Stimulated activated CD4-positive, alpha-beta T cell treated with anti-CD3 and anti-CD28 coated beads, Interleukin-12 subunit alpha, Interleukin-12 subunit beta, amount 100 ng/mL, for 24 hours (primary cell): ENCODE results near the gene SCUBE1.

Experiments used
- DNase-seq, 2 experiments: peaks; one replicate each; pipeline ENCODE4 v3.0.0-alpha.2; 2020; ENCODE audit warnings: low read depth in 2 of 2

The SCUBE1 gene

DNA sequence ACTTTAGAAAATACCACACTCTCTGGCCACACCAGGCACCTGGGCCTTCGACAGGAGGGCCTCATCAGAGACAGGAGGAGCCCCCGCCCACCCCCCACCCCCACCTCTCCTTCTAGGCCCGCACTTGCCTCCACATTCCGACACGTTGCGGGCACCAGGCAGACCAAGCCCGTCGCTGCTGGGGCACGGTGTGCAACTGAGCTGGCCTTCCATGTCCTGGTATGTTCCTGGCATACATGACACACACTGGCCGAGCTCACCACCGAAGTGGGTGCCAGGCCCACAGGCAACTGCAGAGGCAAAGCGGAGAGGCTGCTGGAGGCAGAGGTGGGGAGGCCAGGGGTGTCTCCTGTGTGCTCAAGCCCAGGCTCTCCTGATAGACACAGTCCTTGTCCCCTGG lies 129.2 kb downstream of the SCUBE1 start:
- no peak for DNase-seq

DNA sequence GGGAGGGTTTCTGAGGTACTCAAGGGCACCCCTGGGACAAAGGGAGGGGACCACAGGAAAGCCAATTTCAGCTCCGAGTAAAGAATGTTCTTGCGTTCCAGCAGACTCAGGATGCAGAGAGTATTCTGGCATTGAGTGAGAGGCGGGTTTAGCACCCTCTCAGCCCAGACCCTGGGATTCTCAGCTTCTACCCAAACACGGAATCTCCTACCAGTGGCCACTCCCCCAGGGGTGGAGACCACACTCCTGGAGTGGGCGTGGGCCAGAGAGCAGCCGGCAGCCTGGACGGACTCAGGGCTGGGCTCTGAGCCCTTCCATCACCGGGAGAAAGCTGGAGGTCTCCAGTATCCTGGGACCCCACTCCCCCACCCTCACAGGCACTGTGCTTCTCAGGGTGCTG lies 130.1 kb downstream of the SCUBE1 start:
- no peak for DNase-seq

DNA sequence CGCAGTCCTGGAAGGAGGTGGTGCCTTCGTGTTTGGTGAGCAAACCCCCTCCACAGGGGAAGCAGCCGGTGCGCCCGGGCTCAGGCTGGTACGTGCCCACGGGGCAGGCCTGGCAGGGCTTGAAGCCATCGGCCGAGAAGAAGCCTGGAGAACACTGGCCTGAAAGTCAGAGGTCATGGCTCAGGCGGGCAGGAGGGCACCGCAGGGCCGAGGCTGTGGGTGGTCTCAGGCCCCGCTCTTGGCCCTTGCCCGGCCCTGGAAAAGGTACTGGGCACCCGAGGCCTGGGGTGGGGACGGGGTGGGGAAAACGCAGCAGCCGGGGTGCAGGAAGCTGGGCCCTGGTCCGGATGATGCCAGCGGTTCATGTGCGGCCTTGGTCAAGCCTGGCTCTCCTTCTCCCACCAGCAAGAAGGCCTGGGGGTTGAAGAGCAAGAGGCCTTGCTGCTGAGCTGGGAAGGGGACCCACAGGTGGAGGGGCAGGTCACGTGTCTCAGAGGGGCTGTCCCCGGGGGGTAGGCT lies 130.7 kb downstream of the SCUBE1 start:
- no peak for DNase-seq

DNA sequence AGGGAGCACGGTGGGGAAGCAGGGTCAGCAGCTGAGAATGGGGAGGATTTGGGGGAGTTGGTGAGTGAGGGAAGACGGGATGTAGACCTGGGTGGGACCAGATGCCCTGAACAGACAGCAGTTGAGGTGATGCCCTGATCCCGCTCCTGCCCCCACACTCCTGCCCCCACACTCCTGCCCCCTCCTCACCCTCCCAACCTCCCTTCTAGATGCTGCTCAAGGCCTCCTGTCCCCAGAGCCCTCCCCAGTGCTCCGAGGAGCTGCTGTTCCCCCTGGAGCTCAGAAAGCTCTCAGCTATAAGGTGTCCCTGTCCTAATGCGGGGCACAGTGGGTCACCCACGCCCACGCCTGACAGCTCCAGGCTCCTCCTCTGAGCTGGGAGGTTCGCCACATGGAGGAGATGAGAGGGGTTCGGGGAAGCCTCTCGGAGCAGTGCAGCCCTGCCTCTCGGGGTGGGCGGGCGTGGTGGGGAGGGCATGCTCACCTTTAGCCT lies 131.2 kb downstream of the SCUBE1 start:
- no peak for DNase-seq

DNA sequence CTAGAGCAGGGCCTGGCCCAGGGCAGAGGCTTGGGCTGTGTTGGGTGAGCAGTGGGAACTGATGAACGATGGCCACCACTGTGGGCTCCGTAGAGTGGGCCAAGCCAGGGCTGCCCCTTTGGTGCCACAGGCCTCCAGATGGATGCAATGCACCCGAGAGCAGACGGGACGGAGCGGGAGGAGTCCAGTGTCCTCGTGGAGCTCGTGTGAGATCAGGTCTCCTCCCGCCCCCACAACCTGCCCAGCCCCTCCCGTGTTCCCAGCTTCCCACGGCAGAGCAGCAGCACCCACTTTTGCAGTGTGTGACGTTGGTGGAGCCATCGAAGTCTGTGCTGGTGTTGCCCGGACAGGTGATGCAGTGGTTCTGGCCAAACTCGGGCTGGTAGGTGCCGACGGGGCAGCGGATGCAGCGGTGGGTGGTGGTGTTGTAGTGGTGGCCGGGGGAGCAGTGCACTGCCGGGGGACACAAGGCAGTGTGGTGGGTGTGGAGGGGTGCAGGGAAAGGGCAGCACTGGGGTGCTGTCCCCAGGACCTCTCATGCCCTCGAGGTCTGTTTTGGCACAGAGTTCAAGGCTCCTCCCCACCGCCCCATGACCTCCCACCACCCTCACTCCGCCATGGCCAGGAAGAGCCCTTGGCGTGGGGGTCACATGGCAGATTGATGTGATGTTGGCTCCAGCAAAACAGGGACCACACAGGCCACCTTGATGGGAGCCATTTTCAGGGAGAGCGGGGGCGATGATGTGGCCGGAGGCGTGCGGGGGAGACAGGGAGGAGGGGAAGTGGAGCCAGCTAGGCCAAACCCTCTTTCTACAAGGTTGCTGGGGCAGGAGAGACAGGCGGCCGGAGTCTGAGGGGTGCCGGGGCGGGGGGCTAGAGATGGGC lies 132.3 kb downstream of the SCUBE1 start:
- DNase-seq, result no peak

DNA sequence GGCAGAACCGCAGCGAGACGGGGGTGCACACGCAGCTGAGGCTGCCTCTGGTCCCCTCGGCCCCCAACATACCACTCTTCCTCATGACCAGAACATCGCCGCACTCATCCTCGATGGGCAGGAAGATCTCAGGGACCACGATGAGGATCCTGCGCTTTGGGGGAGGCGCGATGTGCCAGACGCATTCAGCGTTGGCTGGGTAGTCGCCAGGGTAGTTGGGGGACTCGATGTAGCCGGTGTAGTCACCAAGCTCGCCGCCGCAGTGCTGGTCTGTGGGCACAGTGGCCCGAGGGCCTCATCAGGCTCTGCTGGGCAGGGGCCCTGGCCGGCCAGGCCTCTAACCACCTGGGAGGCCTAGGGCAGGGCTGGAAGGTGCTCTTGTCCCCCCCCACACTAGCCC lies 133.2 kb downstream of the SCUBE1 start:
- DNase-seq, result no peak

DNA sequence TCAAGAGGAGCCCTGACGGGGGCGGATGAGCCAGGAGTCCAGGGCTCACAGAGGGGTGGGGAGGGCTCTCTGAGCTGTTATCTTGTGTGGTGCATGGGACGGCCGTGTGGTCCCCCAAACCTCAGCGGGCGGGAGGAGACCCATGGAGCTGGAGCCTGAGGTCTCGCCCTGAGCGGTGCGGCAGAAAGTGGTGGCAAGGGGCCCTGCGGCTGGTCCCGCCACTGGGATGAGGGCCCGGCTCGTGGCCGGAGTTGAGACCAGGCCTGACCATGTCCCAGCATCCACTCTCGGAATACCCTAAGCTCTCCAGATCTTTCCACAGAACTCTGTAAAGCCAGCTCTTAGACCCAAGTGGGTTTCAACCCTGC lies 133.7 kb downstream of the SCUBE1 start:
- DNase-seq, result no peak

DNA sequence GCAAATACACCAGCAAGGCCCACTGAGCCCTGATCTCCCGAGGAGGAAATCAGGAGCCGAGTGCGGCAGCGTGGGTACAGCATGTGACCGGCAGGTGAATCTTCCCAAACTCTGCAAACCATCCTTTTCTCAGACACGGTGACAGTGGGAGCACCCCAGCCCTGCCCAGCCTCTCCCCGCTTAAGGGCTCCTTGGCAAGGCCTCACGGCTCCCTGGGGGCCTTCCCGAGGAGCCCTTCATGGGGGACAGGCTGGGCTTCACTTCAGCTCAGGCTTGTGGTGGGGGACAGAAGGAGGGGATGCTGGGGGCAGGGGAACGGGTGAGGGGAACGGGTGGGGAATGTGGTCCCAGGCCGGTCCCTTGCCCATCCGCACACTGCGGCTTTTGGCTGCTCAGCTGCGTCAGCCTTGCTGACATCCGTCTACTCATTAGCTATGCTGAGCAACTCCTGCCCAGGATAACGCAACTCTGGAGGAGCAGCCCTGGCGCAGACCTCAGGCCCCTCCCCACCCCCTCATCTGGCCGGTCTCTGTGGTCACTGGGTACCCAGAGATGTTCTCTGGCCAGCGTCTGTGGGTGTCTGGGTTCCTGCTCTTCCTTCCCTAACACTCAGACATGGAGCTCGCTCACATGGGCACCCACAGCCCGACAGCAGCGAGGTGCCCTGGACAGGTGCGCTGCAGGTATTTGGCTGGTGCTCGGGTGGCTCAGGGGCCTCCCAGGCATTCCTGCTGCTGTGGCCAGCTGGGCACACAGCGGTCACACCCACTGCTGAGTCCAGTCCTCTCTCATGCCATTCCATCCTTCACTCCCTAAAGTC lies 134.3 kb downstream of the SCUBE1 start:
- DNase-seq, result no peak

DNA sequence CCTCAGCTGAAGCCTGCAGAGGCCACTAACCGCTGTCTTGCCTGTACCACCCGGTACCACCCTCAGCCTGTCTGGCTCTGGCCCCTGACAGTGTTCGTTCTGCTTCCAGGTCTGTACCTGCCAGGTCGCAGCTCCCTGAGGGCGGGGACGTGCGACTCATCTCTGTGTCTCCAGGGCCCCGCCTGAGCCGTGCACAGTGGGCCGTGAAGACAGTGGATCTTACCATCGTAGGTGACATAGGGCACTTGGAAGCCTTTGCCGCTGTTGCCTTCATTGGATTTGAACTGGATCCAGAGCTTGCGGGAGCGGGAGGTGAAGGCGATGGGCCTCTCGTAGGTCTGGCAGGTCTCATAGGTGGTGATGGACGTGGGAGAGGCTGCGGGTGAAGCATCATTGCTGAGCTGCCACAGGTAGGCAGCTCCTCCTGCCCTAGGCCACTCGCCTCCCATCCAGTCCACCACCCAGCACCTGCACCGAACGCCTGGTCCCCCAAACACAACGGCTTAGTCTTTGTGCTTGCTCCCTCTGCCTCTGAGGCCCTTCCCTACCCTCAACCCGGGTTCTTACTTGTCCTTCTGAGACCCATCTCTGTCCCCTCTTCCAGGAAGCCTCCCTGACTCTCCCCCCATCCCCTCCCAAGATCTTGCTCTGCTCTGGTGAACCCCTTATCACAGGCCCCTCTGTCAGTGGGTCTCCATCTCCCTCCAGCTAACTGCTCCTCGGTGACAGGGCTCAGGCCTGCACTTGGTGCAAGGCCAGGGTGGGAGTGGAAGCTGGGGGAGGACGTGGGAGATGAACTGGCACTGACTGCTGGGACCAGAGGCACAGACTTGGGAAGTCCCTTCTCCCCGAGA lies 135.1 kb downstream of the SCUBE1 start:
- no peak for DNase-seq

DNA sequence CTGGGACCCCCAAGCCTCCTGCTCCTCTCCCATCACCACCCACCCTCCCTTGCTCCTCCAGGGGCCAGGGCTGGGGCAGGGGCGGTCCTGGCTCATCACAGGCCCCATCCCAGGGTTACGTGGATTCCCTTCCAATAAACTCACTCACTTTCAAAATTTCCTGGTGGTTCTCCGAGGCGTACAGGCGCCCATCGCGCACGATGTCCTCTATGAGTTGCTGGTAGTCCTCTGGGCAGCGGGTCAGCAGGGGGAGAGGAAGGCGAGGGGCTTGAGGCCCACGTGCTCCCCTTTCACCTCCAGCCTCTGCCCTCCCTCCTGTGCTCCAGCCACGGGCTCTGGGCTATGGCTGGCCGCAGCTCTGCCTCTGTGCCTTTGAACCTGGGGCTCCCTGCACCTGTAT lies 135.8 kb downstream of the SCUBE1 start:
- DNase-seq, result no peak

DNA sequence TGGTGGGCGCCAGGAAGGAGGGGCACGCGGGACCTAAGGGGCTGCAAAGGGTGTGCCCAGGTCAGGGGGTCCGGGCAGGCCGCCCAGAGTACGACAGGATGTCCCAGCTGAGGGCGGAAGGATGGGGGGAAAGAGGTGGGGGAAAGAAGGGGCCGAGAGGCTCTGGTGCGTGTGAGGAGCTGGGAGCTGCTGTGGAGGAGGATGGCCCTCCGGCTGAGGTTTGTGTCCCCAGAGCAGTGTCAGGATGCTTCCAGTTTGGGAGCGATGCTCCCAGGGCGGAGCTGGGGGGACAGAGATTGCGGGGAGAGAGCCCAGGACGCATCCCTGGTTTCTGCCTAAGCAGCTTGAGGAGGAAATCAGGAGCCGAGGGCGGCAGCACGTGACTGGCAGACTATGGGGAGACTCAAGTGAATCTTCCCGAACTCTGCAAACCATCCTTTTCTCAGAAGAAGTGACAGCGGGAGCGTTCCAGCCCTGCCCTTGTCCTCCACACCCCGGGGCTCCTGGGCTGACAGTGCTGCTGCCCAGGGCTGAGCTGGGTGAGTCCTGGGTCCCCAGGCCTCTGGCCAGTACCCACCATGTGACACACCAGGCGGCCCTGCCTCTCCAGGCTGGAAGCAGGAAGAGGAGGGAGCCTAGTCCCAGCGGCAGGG lies 136.5 kb downstream of the SCUBE1 start:
- DNase-seq, result no peak

DNA sequence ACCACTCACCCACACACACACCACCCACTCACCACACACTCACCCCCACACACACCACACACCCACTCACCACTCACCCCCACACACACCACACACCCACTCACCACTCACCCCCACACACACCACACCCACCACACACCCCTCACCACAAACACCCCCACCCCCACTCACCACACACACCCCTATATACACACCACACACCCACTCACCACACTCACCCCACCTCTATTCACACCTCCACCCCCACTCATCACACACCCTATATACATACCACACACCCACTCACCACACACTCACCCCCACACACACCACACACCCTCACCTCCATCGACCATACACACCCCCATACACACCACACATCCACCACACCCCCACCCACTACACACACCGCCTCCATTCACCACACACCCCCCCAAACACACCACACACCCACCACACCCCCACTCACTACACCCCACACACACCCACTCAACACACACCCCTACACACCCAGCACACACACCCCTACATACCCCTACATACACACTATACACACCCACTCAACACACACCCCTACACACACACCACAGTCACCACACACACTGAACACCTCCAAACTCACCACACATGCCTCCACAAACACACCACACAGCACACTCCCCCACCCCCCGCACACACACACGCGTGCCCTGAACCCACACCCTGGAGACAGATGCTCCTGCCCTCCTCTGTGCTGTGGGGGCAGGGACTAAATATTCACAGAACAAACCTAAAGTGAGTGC lies 137.2 kb downstream of the SCUBE1 start:
- DNase-seq, result no peak

DNA sequence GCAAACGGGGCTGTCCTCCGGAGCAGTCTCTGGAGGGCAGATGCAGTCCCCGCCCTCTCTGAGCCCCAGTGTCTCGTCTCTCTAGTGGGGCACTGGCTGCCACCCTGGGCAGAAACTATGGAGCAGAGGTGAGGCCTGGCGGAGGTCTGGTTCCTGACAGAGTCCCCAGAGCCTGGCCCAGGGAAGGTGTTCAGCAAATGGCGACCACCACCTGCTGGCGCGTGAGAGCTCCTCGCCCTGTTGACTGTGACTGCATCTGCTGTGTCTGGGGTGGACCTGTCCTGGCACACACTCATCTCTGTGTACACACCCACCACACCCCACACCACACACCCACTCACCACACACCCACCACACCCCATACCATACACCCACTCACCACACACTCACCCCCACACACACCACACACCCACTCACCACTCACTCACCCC lies 137.9 kb downstream of the SCUBE1 start:
- DNase-seq, result no peak

DNA sequence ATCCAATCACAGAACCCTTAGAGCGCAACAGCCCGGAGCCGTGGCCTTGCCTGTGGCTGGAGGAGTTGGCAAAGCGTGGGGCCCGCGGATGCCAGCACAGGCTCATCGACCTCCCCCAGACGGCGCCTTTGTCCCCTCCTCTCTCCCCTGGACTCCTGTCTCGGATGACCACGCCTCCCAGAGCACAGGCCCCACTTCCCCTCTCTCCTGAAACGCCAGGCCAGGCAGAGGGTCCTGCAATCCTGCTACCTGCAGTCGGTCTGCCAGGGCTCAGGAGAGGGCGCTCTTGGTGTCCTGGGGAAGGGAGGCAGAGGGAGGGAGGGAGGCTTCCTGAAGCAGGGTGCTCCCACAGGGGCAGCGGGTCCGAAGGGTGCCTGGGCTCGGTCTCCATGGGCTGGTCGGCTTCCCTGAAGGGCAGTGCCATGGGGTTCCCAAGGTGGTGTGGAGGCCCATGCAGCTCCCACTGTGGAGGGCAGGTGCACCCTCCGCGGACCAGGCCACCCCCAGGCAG lies 139.6 kb downstream of the SCUBE1 start:
- DNase-seq, result no peak

DNA sequence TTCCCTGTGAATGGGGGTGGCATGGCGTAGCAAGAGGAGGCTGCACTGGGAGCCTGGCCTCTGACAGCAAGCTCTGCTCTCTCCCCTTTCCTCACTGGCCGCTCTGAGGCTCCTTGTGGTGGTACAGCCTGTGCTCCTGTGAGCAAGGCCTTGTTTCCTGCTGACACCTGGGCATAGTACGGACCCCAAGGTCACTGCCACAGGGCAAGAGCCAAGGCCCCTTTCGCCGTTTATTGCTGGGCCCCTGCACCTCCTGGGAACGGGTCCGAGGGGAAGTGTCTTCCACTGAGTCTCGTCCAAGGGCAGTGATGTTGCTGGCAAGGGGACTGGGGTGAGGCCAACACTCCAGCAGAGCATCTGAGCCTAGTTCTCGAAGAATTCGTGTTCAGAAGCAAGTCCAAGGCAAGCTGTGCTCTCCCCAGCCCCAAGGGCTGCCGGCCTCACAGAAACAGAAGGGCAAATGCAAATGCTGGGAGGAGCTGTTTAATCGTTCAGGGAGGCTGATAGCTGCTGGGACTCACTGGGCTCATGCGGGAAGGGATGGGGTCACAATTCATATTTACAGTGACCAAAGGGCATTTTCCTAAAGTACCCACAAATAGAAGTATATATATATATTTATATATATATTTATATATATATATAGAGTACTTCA lies 140.3 kb downstream of the SCUBE1 start:
- no peak for DNase-seq

DNA sequence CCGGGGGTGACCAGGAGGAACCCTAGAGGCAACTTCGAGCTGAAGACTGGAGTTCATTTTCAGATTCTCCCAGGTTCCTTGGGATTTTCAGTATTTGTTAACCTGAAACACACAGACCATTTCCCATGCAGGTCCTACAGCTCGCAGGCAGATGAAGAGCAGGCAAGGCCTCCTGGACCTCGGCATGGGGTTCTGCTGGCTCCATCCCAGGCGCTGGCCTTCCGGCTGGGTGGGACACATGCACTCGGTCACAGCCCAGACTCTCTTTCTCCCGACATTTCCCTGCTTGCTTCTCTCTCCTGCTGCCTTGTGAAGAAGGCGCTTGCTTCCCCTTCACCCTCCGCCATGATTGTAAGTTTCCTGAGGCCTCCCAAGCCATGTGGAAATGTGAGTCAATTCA lies 140.8 kb downstream of the SCUBE1 start:
- DNase-seq, result no peak

DNA sequence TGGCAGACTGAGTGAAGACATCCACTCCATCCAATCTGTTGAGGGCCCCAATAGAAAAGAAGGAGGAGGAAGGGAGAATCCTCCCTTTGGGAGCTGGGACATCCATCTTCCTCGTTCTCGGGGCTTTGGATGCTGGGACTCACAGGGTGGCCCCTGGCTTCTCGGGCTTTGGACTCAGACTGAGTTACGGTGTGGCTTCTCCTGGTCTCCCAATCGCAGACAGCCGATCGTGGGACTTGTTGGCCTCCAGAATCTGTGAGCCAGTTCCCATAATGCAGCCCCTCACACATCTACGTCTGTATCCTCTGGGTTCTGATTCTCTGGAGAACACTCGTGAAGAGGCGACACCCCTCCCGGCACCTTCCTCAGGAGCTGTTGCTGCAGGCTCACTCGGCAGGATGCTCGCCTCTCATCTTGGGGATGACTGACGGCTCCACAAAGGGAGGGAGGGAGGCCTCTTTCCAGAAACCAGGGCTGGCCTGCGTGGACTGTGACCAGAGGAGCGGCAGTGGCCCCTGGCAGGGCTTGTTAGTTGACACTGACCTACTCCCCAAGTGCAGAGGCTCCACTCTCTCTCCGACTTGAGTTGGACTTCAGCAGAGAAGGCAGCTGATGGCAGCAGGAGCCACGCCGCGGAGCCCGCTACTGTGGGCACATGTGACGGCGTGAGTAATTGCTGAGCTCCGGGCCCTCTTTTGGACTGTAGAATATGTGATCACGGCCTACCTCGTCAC lies 141.5 kb downstream of the SCUBE1 start:
- DNase-seq, result no peak

DNA sequence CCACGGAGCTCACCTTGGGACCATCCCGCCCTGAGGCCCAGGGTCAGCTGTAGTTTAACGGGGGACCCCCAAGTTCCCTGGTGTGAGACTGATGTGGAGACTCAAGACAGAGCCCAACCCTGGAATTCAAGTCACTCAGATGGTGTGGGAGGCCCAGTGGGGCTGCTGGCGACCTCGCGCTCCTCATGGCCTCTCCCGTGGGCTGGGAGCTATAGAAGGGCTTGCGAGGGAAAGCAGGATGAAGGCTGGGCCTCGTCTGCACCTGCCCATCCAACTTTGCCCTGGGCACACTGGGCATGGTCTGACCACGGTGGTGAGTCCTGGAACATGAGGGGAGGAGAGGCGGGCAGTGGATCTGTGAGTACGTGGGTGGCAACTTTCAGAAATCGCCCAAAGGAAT lies 142.6 kb downstream of the SCUBE1 start:
- DNase-seq, result no peak

DNA sequence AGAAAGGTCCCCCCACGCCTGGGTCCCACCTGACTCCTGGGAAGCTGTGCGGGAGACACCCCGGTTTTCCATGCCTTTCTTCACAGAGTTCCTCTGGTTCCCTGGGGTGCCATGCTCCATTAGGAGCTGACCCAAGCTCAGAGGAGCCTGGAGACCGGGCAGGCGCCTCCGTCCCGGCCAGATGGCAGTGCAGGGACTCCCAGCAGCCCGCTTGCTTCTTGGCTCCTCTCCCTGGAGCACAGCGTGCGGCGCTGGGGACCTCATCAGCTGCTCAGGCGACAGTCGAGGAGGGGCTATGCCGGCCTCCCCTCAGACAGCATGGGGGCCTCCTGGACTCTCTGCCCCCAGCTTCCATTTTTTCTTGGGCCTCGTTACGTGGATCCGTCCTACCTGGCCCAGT lies 143.1 kb downstream of the SCUBE1 start:
- DNase-seq, result no peak
